NCI-H226 (cell line): ENCODE data around the gene RERE.

ENCODE experiments used
- DNase-seq: peaks from one replicate; pipeline ENCODE4 v3.0.0-alpha.2; 2015

The RERE gene

DNA sequence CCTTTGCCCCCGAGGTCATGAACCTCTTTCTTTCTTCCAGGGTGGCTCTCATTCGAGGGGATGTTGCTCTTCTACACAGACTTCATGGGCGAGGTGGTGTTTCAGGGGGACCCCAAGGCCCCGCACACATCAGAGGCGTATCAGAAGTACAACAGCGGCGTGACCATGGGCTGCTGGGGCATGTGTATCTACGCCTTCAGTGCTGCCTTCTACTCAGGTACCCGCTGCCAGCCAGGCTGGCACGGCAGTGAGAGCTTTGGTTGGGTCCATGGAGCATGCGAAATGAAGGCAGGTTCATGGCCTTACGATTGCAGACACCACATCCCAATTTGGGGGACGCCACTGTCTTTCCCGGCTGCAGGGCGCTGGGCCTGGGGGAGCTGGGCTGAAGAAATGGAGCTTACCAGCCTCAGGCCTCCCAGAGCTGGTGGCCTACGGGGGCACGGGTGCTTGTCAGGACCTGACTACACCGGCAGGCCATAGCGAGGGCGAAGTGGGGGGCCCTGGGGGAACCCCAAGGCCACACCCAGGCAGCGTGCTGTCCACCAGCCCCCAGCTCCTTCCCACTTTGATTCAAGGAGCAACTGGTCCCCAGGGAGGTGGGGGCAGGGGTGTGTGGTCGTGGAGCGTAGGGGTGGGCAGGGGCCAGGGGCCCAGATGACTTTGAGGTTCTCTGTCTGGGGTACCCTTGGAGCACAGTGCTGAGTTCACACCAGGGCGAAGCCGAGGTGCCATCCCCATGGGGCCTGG lies 479.5 kb downstream of the RERE start:
- DNase-seq, result no peak

DNA sequence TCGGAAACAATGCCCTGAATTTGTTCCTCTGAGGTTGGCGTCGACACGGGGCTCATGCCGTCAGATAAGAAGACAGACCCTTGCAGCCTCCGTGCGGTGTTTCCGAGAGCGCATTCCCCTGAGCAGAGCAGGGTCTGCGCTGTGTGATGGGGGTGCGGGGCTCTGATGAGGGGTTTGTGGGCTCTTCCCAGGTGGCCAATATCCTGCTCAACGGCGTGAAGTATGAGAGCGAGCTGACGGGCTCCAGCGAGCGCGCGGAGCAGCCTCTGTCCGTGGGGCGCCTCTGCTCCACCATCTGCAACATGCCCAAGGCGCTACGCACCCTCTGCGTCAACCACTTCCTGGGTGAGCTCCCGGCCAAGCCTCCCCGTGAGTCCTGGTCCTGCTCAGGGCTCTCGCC lies 482.2 kb downstream of the RERE start:
- no peak for DNase-seq

DNA sequence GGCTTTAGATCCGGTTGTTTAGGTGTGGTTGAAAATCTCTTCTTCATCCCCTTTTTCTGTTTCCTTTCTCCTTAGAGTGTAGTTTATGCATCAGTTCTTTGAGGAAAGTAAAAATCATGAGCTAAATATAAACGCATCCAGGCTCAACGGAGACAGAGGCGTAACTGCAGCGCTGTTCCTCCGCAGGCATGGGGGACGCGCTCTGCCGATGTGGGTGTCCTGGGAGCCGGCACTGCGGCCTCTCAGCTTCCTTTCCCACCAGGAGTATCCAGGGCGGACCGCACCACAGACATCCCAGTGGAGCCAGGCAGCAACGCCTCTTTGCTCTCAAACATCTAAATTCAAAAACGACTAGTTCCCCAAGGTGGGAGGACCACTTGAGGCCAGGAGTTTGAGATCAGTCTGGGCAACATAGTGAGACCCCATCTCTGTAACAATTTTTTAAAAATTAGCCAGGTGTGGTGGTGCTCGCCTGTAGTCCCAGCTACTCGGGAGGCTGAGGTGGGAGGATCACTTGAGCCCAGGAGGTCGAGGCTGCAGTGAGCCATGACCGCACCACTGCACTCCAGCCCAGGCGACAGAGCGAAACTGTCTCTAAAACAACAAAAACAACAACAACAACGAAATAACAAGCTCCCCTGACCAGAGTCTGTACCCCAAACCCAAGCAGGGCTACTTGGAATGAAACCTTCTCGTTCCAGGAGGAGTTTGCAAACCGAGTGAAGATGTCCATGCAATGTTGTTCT lies 483.2 kb downstream of the RERE start:
- DNase-seq, result no peak

DNA sequence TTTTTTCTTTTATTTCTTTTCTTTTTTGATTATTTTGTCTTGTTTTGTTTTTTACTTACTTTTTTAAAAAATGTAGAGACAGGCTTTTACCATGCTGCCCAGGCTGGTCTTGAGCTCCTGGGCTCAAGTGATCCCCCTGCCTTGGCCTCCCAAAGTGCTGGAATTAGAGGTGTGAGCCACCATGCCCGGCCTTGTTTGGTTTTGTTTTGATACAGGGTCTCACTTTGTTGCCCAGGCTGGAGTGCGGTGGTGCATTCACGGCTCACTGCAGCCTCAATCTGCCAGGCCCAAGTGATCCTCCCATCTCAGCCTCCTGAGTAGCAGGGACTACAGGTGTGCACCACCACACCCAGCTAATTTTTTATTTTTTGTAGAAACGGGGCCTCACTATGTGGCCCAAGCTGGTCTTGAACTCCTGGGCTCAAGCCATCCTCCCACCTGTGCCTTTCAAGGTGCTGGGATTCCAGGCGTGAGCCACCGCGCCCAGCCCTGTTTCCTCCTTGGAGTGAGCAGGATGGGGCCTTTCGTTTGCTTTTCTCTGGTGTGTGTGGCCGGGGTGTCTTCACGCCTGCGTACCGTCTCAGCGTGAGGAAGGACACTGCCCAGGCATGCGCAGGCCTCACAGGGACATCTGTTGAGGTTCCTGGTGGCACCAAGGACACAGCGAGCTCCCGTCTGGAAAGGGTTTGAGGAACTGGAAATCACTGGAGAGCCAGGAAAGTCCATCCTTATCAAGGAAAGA lies 484.0 kb downstream of the RERE start:
- no peak for DNase-seq

DNA sequence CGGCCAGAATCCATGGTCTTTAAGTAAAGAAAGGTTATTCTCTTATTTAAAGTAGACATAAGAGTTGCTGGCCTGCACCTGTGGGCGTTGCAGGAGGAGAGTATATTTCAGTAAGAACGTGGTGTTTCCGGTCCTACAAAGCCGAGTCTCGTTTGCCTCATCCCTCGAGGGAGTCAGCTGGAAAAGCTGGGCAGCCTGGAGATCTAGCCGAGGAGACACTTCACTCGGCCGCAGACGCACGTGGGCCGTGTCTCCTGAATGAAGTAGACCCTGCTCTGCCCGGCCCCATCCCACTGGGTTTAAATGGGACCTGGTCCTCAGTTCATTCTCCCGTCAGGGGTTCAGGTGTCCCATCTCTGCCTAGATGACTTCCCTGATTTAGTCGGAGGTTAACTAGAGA lies 484.6 kb downstream of the RERE start:
- DNase-seq, result no peak

DNA sequence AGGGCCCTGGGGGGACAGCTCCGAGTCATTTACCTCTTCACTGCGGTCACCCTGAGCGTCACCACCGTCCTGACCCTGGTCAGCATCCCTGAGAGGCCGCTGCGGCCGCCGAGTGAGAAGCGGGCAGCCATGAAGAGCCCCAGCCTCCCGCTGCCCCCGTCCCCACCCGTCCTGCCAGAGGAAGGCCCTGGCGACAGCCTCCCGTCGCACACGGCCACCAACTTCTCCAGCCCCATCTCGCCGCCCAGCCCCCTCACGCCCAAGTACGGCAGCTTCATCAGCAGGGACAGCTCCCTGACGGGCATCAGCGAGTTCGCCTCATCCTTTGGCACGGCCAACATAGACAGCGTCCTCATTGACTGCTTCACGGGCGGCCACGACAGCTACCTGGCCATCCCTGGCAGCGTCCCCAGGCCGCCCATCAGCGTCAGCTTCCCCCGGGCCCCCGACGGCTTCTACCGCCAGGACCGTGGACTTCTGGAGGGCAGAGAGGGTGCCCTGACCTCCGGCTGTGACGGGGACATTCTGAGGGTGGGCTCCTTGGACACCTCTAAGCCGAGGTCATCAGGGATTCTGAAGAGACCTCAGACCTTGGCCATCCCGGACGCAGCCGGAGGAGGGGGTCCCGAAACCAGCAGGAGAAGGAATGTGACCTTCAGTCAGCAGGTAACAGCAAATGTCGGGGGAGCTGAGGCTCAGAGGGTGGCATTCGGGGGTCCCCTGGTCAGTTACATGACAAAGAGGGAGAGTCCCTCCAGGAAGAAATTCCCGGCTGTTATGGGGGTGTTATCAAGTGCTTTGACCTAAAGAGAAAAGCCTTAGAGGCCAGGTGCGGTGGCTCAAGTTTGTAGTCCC lies 486.9 kb downstream of the RERE start:
- DNase-seq, result no peak

DNA sequence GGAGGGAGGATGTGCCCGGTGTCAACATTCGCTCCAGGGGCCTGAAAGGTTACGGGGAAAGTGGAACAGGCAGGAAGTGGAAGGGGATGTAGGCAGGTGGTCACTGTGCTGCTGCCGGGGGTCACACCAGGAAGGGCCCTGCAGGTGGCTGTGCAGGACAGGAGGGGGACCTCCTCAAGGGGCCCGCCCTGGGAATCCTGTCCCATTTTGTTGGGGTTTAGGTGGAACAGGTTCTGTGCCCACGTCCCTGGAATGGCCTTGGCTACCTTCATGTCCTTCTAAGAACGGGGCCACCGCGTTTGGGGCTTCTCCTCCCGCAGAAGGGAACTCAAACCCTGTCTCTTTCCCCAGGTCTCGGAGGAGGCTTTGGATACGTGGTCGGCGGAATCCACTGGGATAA lies 487.6 kb downstream of the RERE start:
- DNase-seq, result no peak

DNA sequence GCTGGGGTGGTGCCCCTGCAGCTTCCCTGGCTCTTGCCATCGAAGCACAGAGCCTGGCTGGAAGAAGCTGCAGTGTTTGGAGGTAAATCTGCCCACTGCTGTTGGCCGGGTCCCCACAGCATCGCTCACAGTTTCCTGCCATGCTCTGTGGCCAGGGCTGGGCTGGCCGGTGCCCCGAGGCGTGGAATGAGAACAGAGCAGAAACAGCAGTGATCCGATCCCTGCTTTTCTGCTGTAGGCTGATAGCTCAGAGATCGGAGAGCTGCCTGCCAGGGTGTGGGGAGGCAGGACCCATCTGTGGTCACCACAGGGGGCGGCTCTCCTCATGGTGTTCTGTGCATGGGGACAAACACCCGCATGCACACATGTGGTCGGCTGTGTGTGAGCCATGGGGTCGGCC lies 488.0 kb downstream of the RERE start:
- no peak for DNase-seq

DNA sequence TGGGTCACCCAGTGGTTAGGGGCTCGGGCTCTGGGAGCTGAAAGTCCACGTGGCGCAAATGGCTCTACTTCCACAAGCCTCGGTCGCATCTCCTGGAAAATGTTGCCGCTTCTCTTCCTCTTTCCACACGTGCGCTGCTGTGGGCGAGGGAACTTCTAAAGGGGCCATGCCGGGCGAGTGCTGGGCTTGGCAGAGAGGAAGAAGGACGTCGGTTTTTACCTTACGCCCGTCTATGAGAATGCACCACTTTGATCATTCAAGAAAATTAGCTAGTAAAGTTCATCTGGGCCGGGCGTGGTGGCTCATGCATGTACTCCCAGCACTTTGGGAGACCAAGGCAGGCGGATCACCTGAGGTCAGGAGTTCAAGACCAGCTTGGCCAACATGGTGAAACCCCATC lies 489.2 kb downstream of the RERE start:
- no peak for DNase-seq

DNA sequence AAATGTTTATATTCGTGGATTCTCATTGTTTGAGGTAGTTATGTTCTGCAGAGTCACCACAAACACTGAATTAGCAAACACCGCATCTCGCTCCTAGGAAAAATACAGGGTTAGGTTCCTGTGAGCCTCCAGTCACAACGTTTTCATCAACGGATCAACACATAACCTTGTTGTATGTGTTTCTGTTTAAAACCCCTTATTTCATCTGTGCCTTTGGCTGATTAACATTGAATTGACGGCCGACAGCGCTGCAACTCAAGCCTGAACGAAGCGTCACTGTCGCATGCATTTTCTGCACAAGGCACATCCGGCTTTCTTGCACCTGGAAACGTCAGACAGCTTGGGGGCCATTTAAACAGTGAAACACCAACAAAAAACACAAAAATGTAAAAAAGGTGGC lies 491.2 kb downstream of the RERE start:
- no peak for DNase-seq

DNA sequence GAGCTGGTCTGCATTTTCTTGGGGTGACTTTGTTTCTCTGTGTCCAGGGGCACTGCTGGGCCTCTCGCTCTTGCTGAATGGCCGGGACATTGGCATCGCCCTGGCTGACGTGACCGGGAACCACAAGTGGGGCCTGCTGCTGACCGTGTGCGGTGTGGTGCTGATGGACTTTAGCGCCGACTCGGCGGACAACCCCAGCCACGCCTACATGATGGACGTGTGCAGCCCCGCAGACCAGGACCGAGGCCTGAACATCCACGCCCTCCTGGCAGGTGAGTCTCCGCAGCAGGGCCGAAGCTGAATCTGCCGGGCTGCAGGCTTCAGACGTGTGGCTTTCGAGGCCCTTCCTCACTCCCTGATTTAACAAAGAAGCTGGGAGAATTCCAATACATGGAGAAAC lies 491.7 kb downstream of the RERE start:
- DNase-seq, result no peak

DNA sequence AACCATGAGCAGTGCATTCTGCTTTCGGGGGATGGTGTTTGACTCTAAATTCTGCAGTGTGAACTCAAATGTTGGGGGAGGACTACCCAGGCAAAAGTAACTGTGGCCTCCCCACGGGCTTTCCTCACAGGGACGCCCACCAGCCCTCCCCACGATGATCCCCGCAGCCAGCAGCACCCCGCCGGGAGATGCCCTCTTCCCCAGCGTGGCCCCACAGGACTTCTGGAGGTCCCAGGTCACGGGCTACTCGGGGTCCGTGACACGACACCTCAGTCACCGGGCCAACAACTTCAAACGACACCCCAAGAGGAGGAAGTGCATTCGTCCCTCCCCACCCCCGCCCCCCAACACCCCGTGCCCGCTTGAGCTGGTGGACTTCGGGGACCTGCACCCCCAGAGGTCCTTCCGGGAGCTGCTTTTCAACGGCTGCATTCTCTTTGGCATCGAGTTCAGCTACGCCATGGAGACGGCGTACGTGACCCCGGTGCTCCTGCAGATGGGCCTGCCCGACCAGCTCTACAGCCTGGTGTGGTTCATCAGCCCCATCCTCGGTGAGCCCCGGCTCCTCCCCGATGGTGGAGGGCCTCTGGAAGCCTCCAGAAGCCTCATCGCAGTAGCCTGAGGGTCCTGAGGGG lies 493.1 kb downstream of the RERE start:
- DNase-seq, result no peak

DNA sequence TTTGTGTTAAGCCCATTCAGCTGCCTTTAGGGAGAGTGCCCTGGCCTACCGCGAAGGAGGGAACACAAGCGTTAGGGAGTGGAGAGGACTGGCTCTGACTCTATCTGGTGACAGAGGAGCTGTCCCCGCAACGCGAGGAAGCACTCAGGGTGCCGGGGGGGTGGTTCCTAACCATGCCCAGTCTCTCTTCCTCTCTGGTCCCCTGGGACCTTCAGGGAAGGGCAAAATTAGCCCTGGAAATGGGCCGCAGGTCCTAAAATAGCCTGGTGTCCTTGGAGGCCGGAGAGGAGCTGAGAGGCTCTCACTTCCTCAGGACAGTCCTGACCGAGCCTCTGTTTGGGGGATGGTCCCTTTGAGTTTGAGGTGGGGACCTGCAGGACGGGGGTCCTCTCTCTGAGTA lies 493.7 kb downstream of the RERE start:
- DNase-seq, result no peak

DNA sequence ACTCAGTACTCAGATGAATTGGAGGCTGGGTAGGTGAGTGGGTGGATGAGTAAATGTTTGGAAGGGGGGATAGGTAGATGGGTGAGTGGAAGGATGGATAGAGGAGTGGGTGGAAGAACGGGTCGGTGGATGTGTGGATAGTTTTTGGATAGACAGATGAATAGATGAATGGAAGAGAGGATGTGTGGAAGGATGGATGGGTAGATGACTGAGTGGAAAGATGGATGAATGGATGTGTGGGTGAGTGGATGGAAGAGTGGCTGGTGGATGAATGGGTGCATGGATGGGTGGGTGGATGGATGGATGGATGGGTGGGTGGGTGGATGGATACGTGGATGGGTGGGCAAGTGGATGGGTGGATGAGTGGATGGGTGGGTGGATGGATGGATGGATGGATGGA lies 495.8 kb downstream of the RERE start:
- no peak for DNase-seq

DNA sequence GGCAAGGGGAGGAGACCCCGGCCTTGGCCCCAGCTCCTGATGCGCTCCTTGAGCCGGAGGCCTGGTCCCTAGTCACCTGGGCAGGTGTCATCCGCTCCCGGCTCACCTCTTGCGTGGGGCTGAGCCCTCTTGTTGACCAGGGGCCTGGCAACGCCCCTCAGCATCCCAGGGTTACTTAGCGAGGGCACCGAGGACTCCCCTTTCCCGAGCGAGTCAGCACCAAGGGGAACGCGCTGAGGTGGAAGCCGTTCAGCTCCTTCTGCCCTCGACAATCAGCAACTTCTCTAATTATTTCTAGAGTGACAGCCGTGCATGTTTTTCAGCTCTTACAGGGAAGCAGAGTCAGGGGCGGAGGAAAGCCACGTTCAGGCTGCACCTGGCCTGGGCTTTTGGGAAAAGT lies 499.0 kb downstream of the RERE start:
- DNase-seq, result no peak

DNA sequence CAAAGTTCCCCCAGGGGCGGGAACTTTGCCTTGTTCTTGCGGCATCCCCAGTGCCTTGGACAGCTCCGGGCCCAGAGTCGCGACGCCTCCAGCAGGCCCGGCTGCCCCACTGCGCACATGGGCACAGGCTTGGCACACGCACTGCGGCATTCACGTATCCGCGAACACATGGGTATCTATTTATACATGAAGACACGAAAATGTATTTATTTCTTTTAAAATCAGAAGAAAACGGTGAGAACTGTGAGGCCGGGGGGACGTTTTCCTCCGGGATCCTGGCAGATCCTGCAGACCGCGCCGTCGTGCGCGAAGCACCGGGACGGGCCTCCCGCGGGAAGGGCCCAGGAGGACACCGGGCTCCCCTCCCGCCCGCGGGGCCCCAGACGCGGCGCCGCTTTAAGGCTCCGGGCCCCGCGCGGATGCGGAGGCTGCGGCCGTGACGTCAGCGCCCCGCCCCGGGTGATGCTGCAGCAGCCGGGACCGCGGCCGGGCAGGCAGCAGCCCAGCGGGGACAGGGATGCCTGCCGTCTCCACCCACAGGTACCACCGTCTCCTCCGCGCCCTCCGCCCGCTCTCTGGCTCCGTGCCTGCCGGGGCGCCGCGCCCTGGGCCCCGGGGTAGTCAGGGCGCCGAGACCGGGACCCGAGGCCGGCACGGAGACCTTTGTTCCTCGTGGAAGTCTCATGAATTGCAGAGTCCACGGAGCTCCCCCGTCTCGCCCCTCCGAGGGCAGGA lies 499.6 kb downstream of the RERE start, which contains the start of gene SLC45A1:
TSS of gene SLC45A1 (plus strand) at position 468 of the 735 bp plus-strand sequence. CDS start 6,216 bp downstream, outside the sequence.
- DNase-seq, result peak; percentile 62

DNA sequence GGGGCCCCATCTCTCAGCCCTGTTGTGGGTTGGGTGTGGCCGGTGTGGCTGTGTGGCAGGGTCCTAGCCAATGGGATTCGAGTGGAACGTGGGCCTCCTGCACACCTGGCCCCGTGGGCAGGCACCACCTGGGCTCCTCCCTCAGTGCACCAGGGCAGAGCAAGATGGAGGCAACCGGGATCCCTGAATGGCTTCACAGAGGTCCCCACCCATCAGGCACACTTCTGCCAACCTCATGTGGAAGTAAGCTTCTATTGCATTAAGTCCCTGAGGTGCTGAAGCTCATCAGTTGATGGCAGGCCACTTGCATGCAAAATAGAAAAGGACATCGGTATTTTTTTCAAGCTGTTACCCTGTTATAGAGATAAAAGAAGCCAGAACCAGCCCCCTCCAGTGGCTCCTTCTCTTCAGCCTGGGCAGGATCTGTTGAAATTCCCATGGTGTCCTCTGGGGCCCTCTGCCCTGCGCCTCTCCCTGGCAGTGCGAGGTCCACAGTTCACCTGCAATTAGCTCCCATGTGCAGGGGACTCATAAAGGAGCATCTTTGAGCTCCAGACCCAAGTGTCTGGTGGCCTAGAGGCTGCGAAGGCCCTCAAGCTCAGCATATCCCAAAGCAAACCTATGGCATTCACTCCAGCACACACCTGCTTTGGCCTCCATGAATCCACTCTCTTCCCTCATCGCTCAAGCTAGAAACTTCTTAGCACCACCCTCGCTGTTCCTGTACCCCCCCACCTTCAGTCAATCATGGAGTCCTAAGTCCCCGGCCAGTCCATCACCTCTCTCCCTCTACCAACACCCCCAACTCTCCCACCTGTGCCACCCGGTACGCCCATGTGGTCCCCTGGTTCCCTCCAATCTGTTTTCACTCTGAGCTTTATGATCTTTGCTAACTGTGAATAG lies 501.6 kb downstream of the RERE start:
- no peak for DNase-seq

DNA sequence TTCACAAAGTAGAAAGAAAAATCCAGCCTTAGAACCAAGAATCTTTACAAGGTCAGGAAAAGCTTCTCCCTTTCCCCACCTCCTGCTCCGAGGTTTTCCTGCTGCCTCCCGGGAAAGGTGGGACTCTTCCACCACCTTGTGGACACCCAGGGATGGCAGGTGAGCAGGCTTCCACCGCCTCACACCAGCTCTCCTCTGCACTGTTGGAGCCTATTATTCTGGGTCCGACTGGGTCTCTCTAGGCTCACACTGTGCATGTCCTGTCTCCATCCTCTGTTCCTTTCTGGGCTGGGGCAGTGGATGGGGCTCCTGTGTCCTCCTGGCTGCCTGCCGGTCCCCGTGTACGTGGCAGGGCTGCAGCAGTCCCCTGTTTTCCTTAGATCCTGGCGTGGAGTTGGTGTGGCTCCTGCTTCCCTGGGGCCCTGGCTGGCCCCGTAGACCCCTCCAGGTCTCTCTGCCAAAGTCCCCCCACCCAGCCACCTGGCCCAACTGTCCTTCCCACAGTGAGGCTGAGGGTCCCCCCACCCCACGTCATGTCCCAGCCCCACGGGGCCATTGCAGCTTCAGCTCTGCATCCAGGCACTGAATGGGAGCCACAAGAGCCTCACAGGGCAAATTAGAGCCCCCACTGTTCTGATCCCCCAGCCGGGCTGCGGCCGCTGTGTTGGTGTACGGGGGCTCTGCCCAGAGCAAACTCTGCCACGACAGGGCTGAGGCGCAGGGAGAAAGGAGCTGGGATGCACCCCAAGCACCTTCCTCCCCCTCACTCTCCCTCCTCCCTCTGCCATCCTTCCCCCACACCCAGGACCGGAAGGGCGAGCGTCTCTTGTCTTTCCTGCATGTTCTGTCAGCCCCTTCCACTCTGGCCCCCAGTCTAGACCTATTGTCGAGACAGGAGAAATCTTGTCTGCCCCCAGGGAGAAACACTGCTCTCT lies 502.8 kb downstream of the RERE start:
- DNase-seq, result peak; percentile 69

DNA sequence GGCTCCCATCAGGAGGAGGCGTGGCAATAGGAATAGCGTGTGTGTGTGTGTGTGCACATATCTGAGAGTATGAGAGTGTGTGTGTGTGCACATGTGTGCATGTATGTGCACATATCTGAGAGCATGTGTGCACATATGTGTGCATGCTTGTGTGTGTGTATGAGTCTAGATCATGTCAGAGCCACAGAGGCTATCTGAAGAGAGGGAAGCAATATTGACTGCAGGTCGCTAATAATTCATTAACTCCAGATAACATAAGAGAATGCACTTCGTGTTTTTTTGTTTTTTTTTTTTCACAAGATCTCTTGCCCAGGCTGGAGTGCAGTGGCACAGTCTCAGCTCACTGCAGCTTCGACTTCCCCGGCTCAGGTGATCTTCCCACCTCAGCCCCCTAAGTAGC lies 504.2 kb downstream of the RERE start:
- DNase-seq, result no peak
